Activated T-helper 2 cell treated with anti-CD3 and anti-CD28 coated beads, Interferon-gamma antibody, Interleukin-2, Interleukin-4, amounts not matched to agents 10 μg/mL and 5 μg/mL and 100 μg/mL, durations not matched to agents 14 hours and 24 hours and 36 hours (primary cell): Measurements from ENCODE around the gene UGT1A6. TPM values are rescaled to one million over a fixed set of nuclear protein-coding genes. Genes with fewer than 3 reads are reported as not detected.

Experiments used
- DNase-seq: peaks from one replicate; pipeline ENCODE4 v3.0.0; 2021; ENCODE audit warnings: low spot score
- H3K27ac Mint-ChIP-seq: one replicate; pipeline ENCODE4 v1.8.0; 2021; ENCODE audit warnings: mixed read lengths
- H3K27me3 Mint-ChIP-seq: one replicate; pipeline ENCODE4 v1.8.0; 2021; ENCODE audit warnings: low read depth, mixed read lengths
- H3K36me3 Mint-ChIP-seq: one replicate; pipeline ENCODE4 v1.8.0; 2021; ENCODE audit warnings: low read depth, mixed read lengths
- H3K4me1 Mint-ChIP-seq: one replicate; pipeline ENCODE4 v1.8.0; 2021; ENCODE audit warnings: low read depth, mixed read lengths
- H3K4me3 Mint-ChIP-seq: one replicate; pipeline ENCODE4 v1.8.0; 2021; ENCODE audit warnings: low read depth, mild to moderate bottlenecking, moderate library complexity, mixed read lengths
- H3K9me3 Mint-ChIP-seq: one replicate; pipeline ENCODE4 v1.8.0; 2021; ENCODE audit warnings: mixed read lengths
- intact Hi-C: fragments of 100-400 bp; cut with micrococcal nuclease; formaldehyde crosslinking; loops from one replicate; pipeline ENCODE4 v1.15.1; 2023
- total RNA-seq: library from RNA; stranded (reverse); gene quantifications from 2 replicates; pipeline ENCODE4 v1.2.3, GENCODE V29; 2022

UGT1A6 gene
- total RNA-seq, 1 donor from 2014 or later = not detected

GRCh38 chr2:233792720-233793119 is 100.0 kb downstream of the UGT1A6 start:
- intact Hi-C loops = no loop called here
- H3K27ac Mint-ChIP-seq = no peak overlapping the region

DNA sequence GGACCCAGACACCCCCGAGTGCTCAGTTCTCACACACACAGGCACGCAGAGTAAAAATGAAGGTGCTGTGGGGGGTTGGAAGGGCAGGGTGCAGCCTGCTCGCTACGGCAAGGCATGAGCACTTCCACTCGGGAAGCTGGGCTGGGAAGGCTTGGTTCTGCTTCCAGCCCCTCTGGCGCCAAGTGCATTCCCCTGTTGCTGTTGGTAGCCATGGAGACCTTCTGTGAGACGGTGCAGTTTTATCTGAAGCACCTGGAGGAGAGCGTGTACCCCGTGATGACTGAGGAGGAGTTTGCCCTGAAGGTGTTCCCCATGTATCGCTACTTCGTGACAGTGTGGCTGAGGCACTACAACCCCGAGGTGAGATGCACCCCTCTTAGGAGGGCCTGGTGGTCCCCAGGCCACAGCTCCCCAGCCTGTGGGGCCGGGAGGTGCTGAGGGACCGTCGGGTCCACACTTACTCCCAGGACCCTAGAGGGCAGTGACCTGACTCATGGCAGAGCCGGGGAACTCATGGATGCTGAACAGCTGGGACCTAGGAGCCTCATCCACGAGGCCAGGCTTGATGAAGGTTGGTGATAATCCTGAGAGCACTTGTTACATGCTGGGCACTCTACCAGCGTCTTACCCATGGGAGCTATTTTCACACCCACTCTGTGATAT is 100.9 kb downstream of the UGT1A6 start:
- Mint-ChIP-seq H3K27ac (no peak overlapping the region), H3K27me3 (no peaks in the 10 kb centered on the region), H3K36me3 (no peaks in the 10 kb centered on the region), H3K4me3 (no peak overlapping the region), H3K4me1 (no peaks in the 10 kb centered on the region), H3K9me3 (no peaks in the 10 kb centered on the region)
- intact Hi-C loops = no loop called here
- DNase-seq = no peak

More at GRCh38 chr2:233792720-233793119, 100.0 kb downstream of the UGT1A6 start:
- no peaks in the 10 kb centered on the region for H3K9me3 Mint-ChIP-seq
- no peaks in the 10 kb centered on the region for H3K36me3 Mint-ChIP-seq
- H3K4me1 Mint-ChIP-seq = no peaks in the 10 kb centered on the region
- no peak for DNase-seq
- H3K4me3 Mint-ChIP-seq = no peak overlapping the region
- H3K27me3 Mint-ChIP-seq = no peaks in the 10 kb centered on the region

DNA sequence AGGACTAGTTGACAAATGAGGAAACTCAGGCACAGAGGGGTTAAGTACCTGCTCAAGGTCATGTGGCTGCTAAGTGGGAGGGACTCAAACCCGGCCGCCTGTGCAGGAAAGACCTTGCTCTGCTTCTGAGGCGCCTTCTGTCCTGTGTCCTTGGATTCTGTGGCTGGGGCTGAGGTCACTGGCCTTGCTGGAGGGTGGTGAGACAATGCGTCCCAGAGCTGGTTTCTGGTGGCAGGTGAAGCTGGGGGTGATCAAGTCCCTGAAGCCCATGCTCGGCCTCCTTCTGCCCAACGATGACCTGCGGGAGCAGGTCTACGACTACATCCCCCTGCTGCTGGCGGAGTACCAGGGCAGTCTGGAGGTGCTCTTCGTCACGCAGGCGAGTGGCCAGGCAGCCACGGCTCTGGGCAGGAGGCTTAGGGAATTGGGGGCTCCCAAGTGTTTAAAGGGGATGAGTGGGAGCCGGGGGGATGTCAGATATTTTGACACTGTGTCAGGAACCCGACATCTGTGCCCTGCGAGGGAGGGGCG is 101.5 kb downstream of the UGT1A6 start:
- no peaks in the 10 kb centered on the region for H3K27me3 Mint-ChIP-seq
- H3K4me1 Mint-ChIP-seq = no peaks in the 10 kb centered on the region
- no peak for DNase-seq
- H3K36me3 Mint-ChIP-seq = no peaks in the 10 kb centered on the region
- H3K9me3 Mint-ChIP-seq = no peaks in the 10 kb centered on the region
- H3K27ac Mint-ChIP-seq = no peak overlapping the region
- intact Hi-C loops = no loop called here
- no peak overlapping the region for H3K4me3 Mint-ChIP-seq

DNA sequence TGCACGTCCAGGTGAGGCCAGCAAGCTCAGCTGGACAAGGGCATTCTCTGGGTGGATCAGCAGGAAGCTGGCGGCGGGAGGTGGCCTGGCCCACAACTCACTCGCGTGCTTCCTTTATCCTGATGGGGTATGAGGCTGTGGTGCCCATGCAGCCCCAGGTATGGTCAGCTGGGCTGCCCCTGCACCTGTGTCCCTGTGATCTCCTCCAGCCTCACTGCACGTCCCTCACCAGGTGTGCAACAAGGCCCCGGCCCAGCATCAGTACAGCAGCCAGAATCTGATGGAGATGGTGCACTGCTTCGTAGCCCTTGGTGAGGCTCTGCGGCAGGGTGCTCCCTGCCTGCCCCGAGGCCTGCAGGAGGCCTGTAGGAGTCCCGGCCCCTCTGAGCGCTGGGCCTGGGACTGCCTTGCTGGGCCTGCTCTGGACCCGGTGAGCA is 103.1 kb downstream of the UGT1A6 start:
- H3K4me1 Mint-ChIP-seq = no peaks in the 10 kb centered on the region
- no peaks in the 10 kb centered on the region for H3K9me3 Mint-ChIP-seq
- no peak for DNase-seq
- H3K4me3 Mint-ChIP-seq = no peak overlapping the region
- no peaks in the 10 kb centered on the region for H3K27me3 Mint-ChIP-seq
- no peak overlapping the region for H3K27ac Mint-ChIP-seq
- H3K36me3 Mint-ChIP-seq = no peaks in the 10 kb centered on the region
- intact Hi-C loops = no loop called here

DNA sequence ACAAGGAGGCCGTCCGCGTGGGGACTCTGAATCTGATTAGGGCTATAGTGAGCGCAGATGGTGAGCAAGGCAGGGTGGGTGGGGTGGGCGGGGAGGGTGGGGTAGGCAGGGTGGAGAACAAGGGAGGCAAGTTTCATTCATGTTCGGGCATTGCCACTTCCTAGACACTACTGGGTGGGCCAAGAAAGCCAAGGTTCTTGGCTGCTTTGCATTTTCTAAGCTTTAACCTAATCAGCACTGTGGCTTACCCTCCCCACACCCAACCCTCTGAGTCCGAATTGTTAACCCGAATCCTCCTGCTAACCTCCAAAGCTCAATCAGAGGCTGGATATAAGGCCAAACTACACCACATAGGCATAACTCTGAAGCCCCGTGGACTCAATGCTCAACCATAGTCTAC is 103.6 kb downstream of the UGT1A6 start:
- no peaks in the 10 kb centered on the region for H3K36me3 Mint-ChIP-seq
- no peaks in the 10 kb centered on the region for H3K27me3 Mint-ChIP-seq
- no peaks in the 10 kb centered on the region for H3K4me1 Mint-ChIP-seq
- H3K4me3 Mint-ChIP-seq = no peak overlapping the region
- no peak overlapping the region for H3K27ac Mint-ChIP-seq
- no peaks in the 10 kb centered on the region for H3K9me3 Mint-ChIP-seq
- intact Hi-C loops = no loop called here
- no peak for DNase-seq

DNA sequence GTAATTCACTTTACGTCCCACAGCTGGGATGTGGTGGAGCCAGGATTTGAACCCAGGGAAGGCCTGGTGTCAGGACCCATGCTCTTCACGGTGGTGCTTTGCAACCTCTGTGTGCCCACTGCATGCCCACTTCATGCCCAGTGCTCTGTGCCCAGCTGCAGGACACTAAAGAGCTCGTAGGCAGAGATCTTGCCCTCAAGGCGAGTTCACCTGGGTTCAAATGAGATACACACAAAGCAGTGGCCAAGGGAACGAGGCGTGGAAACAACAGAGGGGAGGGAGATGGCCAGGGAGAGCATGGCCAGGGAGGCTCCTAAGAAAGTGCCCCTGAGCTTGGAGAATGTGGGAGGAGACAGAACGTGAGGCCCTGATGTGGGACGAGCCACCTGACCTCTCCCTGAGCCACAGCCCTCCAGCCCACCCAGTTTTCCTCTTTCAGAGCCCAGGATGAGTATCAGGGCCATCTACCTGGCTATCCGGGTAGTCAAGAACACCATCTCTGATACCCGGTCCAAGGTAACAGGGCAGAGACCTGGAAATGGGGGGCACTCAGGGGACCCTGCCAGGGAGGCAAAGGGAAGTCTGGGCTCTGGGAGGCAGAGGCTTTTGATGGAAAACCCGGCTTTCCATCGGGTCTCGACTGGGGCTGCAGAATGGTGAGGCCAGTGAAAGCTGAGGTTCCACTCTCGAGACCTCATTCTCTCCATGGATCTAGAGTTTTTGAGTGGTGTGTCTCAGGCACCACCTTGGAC is 105.8 kb downstream of the UGT1A6 start:
- H3K4me1 Mint-ChIP-seq = no peaks in the 10 kb centered on the region
- no peak overlapping the region for H3K27ac Mint-ChIP-seq
- no peaks in the 10 kb centered on the region for H3K9me3 Mint-ChIP-seq
- H3K4me3 Mint-ChIP-seq = no peak overlapping the region
- intact Hi-C loops = no loop called here
- H3K36me3 Mint-ChIP-seq = no peaks in the 10 kb centered on the region
- H3K27me3 Mint-ChIP-seq = no peaks in the 10 kb centered on the region
- DNase-seq = no peak

- no peak overlapping the region for H3K4me3 Mint-ChIP-seq
- no peak overlapping the region for H3K27ac Mint-ChIP-seq
- no peaks in the 10 kb centered on the region for H3K9me3 Mint-ChIP-seq
- H3K36me3 Mint-ChIP-seq = no peaks in the 10 kb centered on the region
- no peak for DNase-seq
- H3K4me1 Mint-ChIP-seq = no peaks in the 10 kb centered on the region
- intact Hi-C loops = no loop called here
- no peaks in the 10 kb centered on the region for H3K27me3 Mint-ChIP-seq
Measured at GRCh38 chr2:233799087-233799665, 106.5 kb downstream of the UGT1A6 start.

DNA sequence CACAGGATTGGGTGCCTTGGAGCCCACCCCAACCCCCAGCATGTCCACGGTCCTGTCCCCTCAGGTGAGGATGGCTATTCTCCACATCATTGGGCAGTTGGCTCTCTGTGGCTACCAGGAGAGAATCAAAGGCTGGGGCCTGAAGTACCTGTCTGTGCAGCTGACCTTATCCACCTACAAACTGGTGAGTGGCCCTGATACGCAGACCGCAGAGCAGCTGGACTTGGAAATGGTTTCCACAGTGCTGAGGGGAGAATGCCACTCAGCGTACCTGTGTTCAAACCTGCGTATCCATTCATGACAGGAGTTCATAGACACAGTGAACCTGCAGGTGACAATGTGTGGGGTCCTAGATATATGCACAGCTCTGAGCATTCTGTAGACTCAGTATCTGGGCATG is 107.0 kb downstream of the UGT1A6 start:
- Mint-ChIP-seq H3K9me3 (no peaks in the 10 kb centered on the region), H3K27me3 (no peaks in the 10 kb centered on the region), H3K36me3 (no peaks in the 10 kb centered on the region), H3K27ac (no peak overlapping the region), H3K4me1 (no peaks in the 10 kb centered on the region), H3K4me3 (no peak overlapping the region)
- intact Hi-C loops = no loop called here
- no peak for DNase-seq

DNA sequence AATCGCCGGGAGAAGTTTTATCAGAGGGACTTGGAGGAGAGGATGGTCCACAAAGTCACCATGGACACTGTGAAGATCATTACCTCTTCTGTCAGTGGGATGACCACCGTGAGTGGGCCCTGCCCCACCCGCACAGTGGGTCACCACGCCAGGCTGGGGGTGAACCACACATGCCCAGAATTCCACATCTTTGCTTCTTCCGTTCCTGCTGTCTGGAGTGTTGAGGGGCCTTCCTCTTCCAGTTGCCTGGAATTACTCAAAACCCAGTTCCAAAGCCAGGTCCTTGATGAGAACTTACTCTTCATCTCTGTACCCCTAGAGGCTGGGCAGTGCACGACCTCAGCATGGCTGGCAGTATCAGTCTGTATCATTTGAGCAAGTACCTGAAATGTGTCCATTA is 107.5 kb downstream of the UGT1A6 start:
- Mint-ChIP-seq H3K36me3 (no peaks in the 10 kb centered on the region), H3K4me1 (no peaks in the 10 kb centered on the region), H3K27ac (no peak overlapping the region), H3K4me3 (no peak overlapping the region), H3K27me3 (no peaks in the 10 kb centered on the region), H3K9me3 (no peaks in the 10 kb centered on the region)
- no peak for DNase-seq
- intact Hi-C loops = no loop called here

DNA sequence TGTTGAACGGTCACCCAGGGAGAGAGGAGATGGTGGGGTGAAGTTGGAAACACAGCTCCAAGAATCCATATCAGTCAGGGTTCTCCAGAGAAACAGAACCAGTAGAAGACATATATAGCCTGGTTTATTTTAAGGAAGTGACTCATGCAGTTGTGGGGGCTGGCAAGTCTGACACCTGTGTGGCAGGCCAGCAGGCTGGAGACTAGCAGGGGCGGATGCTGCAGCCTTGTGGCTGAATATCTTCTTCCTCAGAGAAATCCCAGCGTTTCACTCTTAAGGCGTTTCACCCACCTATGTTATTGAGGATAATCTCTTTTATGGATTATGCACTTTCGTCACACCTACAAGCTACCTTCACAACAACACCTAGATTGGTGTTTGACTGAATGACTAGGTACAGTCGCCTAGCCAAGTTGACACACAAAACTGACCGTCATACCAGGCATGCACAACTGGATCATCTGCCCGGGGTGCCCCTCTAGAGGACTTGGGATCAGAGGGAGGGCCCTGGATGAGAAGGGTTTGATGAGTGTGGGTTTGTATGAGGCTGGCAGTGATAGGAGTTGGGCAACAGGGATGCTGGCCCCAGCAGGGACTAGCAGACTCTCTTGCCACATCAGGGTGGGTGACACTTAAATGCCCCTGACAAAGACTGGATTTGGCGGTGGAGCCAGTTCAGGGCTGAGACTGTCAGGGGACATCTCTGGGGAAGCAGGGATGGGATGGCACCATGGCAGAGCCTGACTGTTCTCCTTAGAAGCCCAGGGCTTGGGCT is 108.9 kb downstream of the UGT1A6 start:
- no peaks in the 10 kb centered on the region for H3K9me3 Mint-ChIP-seq
- H3K27me3 Mint-ChIP-seq = no peaks in the 10 kb centered on the region
- no peaks in the 10 kb centered on the region for H3K4me1 Mint-ChIP-seq
- intact Hi-C loops = no loop called here
- no peaks in the 10 kb centered on the region for H3K36me3 Mint-ChIP-seq
- no peak overlapping the region for H3K27ac Mint-ChIP-seq
- DNase-seq = no peak
- no peak overlapping the region for H3K4me3 Mint-ChIP-seq

GRCh38 chr2:233802132-233802815 is 109.6 kb downstream of the UGT1A6 start:
- no peaks in the 10 kb centered on the region for H3K27me3 Mint-ChIP-seq
- intact Hi-C loops = no loop called here
- H3K27ac Mint-ChIP-seq = no peak overlapping the region
- H3K9me3 Mint-ChIP-seq = no peaks in the 10 kb centered on the region
- H3K36me3 Mint-ChIP-seq = no peaks in the 10 kb centered on the region
- H3K4me3 Mint-ChIP-seq = no peak overlapping the region
- H3K4me1 Mint-ChIP-seq = no peaks in the 10 kb centered on the region
- no peak for DNase-seq

- no peaks in the 10 kb centered on the region for H3K9me3 Mint-ChIP-seq
- H3K36me3 Mint-ChIP-seq = no peaks in the 10 kb centered on the region
- no peaks in the 10 kb centered on the region for H3K27me3 Mint-ChIP-seq
- no peak overlapping the region for H3K27ac Mint-ChIP-seq
- no peak for DNase-seq
- intact Hi-C loops = no loop called here
- no peaks in the 10 kb centered on the region for H3K4me1 Mint-ChIP-seq
- no peak overlapping the region for H3K4me3 Mint-ChIP-seq
Measured at GRCh38 chr2:233803292-233803911, 110.7 kb downstream of the UGT1A6 start.
